ENCODE results near the gene RCCD1. TPM values are rescaled to one million over a fixed set of nuclear protein-coding genes. Genes with fewer than 3 reads are reported as not detected.
"Not testable (repeated sequence)": the region's sequence is repeated elsewhere in the genome, so short reads cannot be mapped to it uniquely, and the experiment has no call there.

The RCCD1 gene
- 11.5 TPM for total RNA-seq

- H3K27me3 ChIP-seq (ENCODE audit: control insufficient read depth in 3 of 3, insufficient read depth in 3 of 3, low read length in 3 of 3), result no peaks in the 10 kb centered on the region
- peak within 1 kb of the TSS; percentile 93 for H3K27ac ChIP-seq (ENCODE audit: low read depth, low read length)
- peaks cover 31 to 48% (median 35%) of the 10 kb centered on the region in 3 donors for H3K4me1 ChIP-seq (ENCODE audit: control insufficient read depth in 3 of 3, insufficient read depth in 3 of 3, low read length in 3 of 3)
Observed at GRCh38 chr15:90954712-90955623, at the start of gene RCCD1. TSS of gene RCCD1 (plus strand) at chr15:90954884. CDS start at chr15:90956735, 1,851 bp downstream.

GRCh38 chr15:90905306-90906180, 49.1 kb upstream of the RCCD1 start:
- Histone ChIP-seq H3K4me1 (ENCODE audit: control insufficient read depth in 3 of 3, insufficient read depth in 3 of 3, low read length in 3 of 3) (peaks cover 15 to 36% (median 25%) of the 10 kb centered on the region in 3 donors), H3K36me3 (ENCODE audit: control insufficient read depth in 3 of 3, insufficient read depth in 3 of 3, low read length in 3 of 3) (peaks cover 46 to 55% (median 51%) of the 10 kb centered on the region in 3 donors), H3K27ac (ENCODE audit: low read depth, low read length) (no peak overlapping the region), H3K9ac (ENCODE audit: low read depth in 1 of 3, low read length in 3 of 3) (peak overlapping the region in 1 of 3 donors; percentile 66), H3K27me3 (ENCODE audit: control insufficient read depth in 3 of 3, insufficient read depth in 3 of 3, low read length in 3 of 3) (no peaks in the 10 kb centered on the region), H3K9me3 (ENCODE audit: control insufficient read depth in 3 of 3, low read length in 3 of 3) (no peaks in the 10 kb centered on the region), H3K4me3 (ENCODE audit: low read length in 3 of 3) (no peak overlapping the region)

More at GRCh38 chr15:90954712-90955623, at the start of gene RCCD1:
- Histone ChIP-seq H3K9me3 (ENCODE audit: control insufficient read depth in 3 of 3, low read length in 3 of 3) (no peaks in the 10 kb centered on the region), H3K36me3 (ENCODE audit: control insufficient read depth in 3 of 3, insufficient read depth in 3 of 3, low read length in 3 of 3) (peaks cover 28 to 35% (median 34%) of the 10 kb centered on the region in 3 donors), H3K9ac (ENCODE audit: low read depth in 1 of 3, low read length in 3 of 3) (peak within 1 kb of the TSS; percentile 85 to 95 (median 94)), H3K4me3 (ENCODE audit: low read length in 3 of 3) (peak within 1 kb of the TSS; percentile 78 to 95 (median 92))

GRCh38 chr15:90906181-90906849, 48.4 kb upstream of the RCCD1 start:
- Histone ChIP-seq H3K9me3 (ENCODE audit: control insufficient read depth in 3 of 3, low read length in 3 of 3) (no peaks in the 10 kb centered on the region), H3K4me1 (ENCODE audit: control insufficient read depth in 3 of 3, insufficient read depth in 3 of 3, low read length in 3 of 3) (peaks cover 15 to 36% (median 25%) of the 10 kb centered on the region in 3 donors), H3K36me3 (ENCODE audit: control insufficient read depth in 3 of 3, insufficient read depth in 3 of 3, low read length in 3 of 3) (peaks cover 53 to 62% (median 59%) of the 10 kb centered on the region in 3 donors), H3K9ac (ENCODE audit: low read depth in 1 of 3, low read length in 3 of 3) (peak overlapping the region in 1 of 3 donors; percentile 66), H3K27me3 (ENCODE audit: control insufficient read depth in 3 of 3, insufficient read depth in 3 of 3, low read length in 3 of 3) (no peaks in the 10 kb centered on the region), H3K27ac (ENCODE audit: low read depth, low read length) (no peak overlapping the region), H3K4me3 (ENCODE audit: low read length in 3 of 3) (no peak overlapping the region)

GRCh38 chr15:90907051-90907660, 47.5 kb upstream of the RCCD1 start:
- peak overlapping the region; percentile 16 for H3K27ac ChIP-seq (ENCODE audit: low read depth, low read length)
- H3K36me3 ChIP-seq (ENCODE audit: control insufficient read depth in 3 of 3, insufficient read depth in 3 of 3, low read length in 3 of 3), result peaks cover 62 to 71% (median 67%) of the 10 kb centered on the region in 3 donors

GRCh38 chr15:90907838-90908507, 46.7 kb upstream of the RCCD1 start:
- peaks cover 70 to 79% (median 76%) of the 10 kb centered on the region in 3 donors for H3K36me3 ChIP-seq (ENCODE audit: control insufficient read depth in 3 of 3, insufficient read depth in 3 of 3, low read length in 3 of 3)
- H3K4me3 ChIP-seq (ENCODE audit: low read length in 3 of 3), result no peak overlapping the region
- no peaks in the 10 kb centered on the region for H3K27me3 ChIP-seq (ENCODE audit: control insufficient read depth in 3 of 3, insufficient read depth in 3 of 3, low read length in 3 of 3)
- H3K9ac ChIP-seq (ENCODE audit: low read depth in 1 of 3, low read length in 3 of 3), result peak overlapping the region in 1 of 3 donors; percentile 21
- H3K9me3 ChIP-seq (ENCODE audit: control insufficient read depth in 3 of 3, low read length in 3 of 3), result no peaks in the 10 kb centered on the region
- peaks cover 9 to 28% (median 17%) of the 10 kb centered on the region in 3 donors for H3K4me1 ChIP-seq (ENCODE audit: control insufficient read depth in 3 of 3, insufficient read depth in 3 of 3, low read length in 3 of 3)
- peak overlapping the region; percentile 16 for H3K27ac ChIP-seq (ENCODE audit: low read depth, low read length)

More at GRCh38 chr15:90907051-90907660, 47.5 kb upstream of the RCCD1 start:
- no peaks in the 10 kb centered on the region for H3K9me3 ChIP-seq (ENCODE audit: control insufficient read depth in 3 of 3, low read length in 3 of 3)
- no peaks in the 10 kb centered on the region for H3K27me3 ChIP-seq (ENCODE audit: control insufficient read depth in 3 of 3, insufficient read depth in 3 of 3, low read length in 3 of 3)
- peaks cover 10 to 29% (median 18%) of the 10 kb centered on the region in 3 donors for H3K4me1 ChIP-seq (ENCODE audit: control insufficient read depth in 3 of 3, insufficient read depth in 3 of 3, low read length in 3 of 3)
- H3K9ac ChIP-seq (ENCODE audit: low read depth in 1 of 3, low read length in 3 of 3), result no peak overlapping the region
- H3K4me3 ChIP-seq (ENCODE audit: low read length in 3 of 3), result no peak overlapping the region

- not testable (repeated sequence) for H3K9ac ChIP-seq (ENCODE audit: low read depth in 1 of 3, low read length in 3 of 3); H3K27me3 ChIP-seq (ENCODE audit: control insufficient read depth in 3 of 3, insufficient read depth in 3 of 3, low read length in 3 of 3); H3K9me3 ChIP-seq (ENCODE audit: control insufficient read depth in 3 of 3, low read length in 3 of 3); H3K4me3 ChIP-seq (ENCODE audit: low read length in 3 of 3); H3K27ac ChIP-seq (ENCODE audit: low read depth, low read length)
- peaks cover 84 to 94% (median 90%) of the 10 kb centered on the region in 3 donors for H3K36me3 ChIP-seq (ENCODE audit: control insufficient read depth in 3 of 3, insufficient read depth in 3 of 3, low read length in 3 of 3)
- peaks cover 0 to 22% (median 16%) of the 10 kb centered on the region in 3 donors for H3K4me1 ChIP-seq (ENCODE audit: control insufficient read depth in 3 of 3, insufficient read depth in 3 of 3, low read length in 3 of 3)
Observed at GRCh38 chr15:90909449-90909848, 45.2 kb upstream of the RCCD1 start.

GRCh38 chr15:90909976-90910375, 44.7 kb upstream of the RCCD1 start:
- Histone ChIP-seq H3K27me3 (ENCODE audit: control insufficient read depth in 3 of 3, insufficient read depth in 3 of 3, low read length in 3 of 3) (no peaks in the 10 kb centered on the region), H3K4me1 (ENCODE audit: control insufficient read depth in 3 of 3, insufficient read depth in 3 of 3, low read length in 3 of 3) (peaks cover 4 to 23% (median 17%) of the 10 kb centered on the region in 3 donors), H3K9ac (ENCODE audit: low read depth in 1 of 3, low read length in 3 of 3) (no peak overlapping the region), H3K9me3 (ENCODE audit: control insufficient read depth in 3 of 3, low read length in 3 of 3) (no peaks in the 10 kb centered on the region), H3K4me3 (ENCODE audit: low read length in 3 of 3) (no peak overlapping the region), H3K36me3 (ENCODE audit: control insufficient read depth in 3 of 3, insufficient read depth in 3 of 3, low read length in 3 of 3) (peaks cover 85 to 91% (median 90%) of the 10 kb centered on the region in 3 donors), H3K27ac (ENCODE audit: low read depth, low read length) (no peak overlapping the region)

GRCh38 chr15:90910441-90911301, 44.0 kb upstream of the RCCD1 start:
- Histone ChIP-seq H3K4me3 (ENCODE audit: low read length in 3 of 3) (no peak overlapping the region), H3K36me3 (ENCODE audit: control insufficient read depth in 3 of 3, insufficient read depth in 3 of 3, low read length in 3 of 3) (peaks cover 81 to 87% (median 84%) of the 10 kb centered on the region in 3 donors), H3K4me1 (ENCODE audit: control insufficient read depth in 3 of 3, insufficient read depth in 3 of 3, low read length in 3 of 3) (peaks cover 11 to 25% (median 24%) of the 10 kb centered on the region in 3 donors), H3K9me3 (ENCODE audit: control insufficient read depth in 3 of 3, low read length in 3 of 3) (no peaks in the 10 kb centered on the region), H3K27ac (ENCODE audit: low read depth, low read length) (no peak overlapping the region), H3K27me3 (ENCODE audit: control insufficient read depth in 3 of 3, insufficient read depth in 3 of 3, low read length in 3 of 3) (no peaks in the 10 kb centered on the region), H3K9ac (ENCODE audit: low read depth in 1 of 3, low read length in 3 of 3) (peak overlapping the region in 1 of 3 donors; percentile 16)
